ENCODE data around the gene AFF3.

GRCh38 chr2:99891428-99891780 is 251.0 kb downstream of the AFF3 start:
- TF ChIP-seq CTCF (IDR thresholded peaks at IDR 0.05) (no peak), POLR2A (IDR thresholded peaks at IDR 0.05) (no peak), POLR2AphosphoS5 (IDR thresholded peaks at IDR 0.05) (no peak), EP300 (IDR thresholded peaks at IDR 0.05) (no peak)

All from stomach (tissue), 4 donors.